Measurements from ENCODE around the gene RAB18. TPM values are rescaled to one million over a fixed set of nuclear protein-coding genes. Genes with fewer than 3 reads are reported as not detected.
"Not testable (repeated sequence)": the region's sequence is repeated elsewhere in the genome, so short reads cannot be mapped to it uniquely, and the experiment has no call there.

The RAB18 gene
- total RNA-seq, 1 experiment from 2014 or later: 54.5 TPM

DNA sequence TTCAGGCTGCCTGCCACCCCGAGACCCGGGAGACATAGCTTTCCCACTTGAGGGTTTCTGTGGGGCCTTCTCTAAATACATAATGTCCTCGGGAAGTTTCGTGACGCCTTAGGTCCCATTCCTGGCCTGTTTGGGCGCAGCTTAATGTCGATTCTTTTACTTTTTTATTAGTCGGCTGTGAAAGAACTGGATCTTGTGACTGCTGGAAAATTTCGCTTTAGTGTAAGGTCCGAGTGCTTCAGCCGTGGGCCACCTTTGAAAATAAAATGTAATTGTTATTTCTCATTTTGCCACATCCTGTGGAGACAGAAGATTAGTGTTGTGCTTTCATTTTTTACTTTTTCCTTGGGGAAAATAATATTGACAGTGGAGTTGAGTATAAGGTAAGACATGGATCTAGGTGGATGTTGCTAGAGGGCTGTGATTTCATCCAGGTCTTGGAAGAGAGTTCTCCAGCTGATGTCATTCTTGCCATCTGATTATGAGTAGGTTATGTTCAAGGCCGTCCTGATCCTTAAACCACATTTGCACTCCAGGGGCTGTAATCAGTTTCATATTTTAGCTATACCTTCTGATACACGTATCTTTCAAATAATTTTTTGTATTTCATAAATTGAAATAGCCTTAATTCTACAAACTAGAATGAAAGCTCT is 830 bp downstream of the RAB18 start:
- DNase-seq (ENCODE audit: low read depth): no peak

GRCh38 chr10:27505537-27505936 is 1.4 kb downstream of the RAB18 start:
- DNase-seq (ENCODE audit: low read depth): not testable (repeated sequence)

- DNase-seq (ENCODE audit: low read depth): no peak
These were observed 2.2 kb downstream of the RAB18 start for GRCh38 chr10:27506280-27506679.

DNA sequence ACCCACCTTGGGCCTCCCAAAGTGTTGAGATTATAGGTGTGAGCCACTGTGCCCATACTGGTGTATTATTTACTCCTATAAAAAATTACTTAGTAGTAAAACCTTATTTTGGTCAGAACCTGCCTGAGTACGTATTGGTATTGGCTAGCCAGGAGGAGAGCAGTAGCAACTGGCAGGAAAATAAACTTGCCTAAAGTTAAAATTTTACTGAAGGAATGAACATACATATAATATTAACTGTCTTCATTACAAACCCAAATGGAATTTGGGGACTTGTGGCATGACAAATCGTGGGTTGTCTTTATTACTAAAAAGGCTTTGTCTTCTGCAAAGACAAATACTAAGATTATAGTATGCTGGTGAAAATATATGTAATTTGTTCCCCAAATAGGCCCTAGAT is 8.4 kb downstream of the RAB18 start:
- no peak for DNase-seq (ENCODE audit: low read depth)

DNA sequence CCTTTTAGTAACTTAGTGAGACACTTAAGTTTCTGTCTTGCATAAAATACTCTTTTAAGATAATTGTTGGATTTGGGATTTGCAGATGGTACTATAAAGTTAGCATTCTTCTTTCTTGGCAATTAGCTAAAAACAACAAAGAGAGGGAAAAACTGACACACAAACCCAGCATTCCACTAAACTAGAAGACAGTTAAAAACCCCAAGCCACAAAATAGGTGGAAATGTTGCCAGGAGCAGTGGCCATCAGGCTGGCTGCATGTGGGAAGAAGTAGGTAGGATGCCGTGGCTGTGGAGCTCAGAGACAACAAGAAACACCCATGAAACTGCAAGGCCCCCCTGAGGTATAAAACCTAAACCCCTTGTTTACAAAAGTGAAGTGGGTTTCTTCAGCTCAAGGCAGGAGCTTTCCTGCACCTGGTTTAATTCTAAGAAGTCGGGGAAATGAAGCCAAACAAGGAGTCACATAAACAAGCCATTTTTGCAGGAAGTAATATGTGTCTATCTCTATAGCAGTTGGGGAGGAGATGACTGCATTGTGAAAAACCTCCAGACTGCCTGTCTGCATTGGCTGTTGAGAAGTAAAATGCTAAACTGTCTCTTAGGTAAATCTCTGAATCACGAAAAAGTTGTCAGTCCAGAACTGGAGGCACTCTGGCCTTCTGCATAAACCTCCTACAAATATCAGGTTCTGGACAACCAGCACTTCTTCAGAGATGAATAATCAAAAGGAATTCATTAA is 9.5 kb downstream of the RAB18 start:
- peak; percentile 37 for DNase-seq (ENCODE audit: low read depth)

- no peak for DNase-seq (ENCODE audit: low read depth)
These were observed 10.1 kb downstream of the RAB18 start for GRCh38 chr10:27514243-27514642.

GRCh38 chr10:27518261-27518660 is 14.2 kb downstream of the RAB18 start:
- no peak for DNase-seq (ENCODE audit: low read depth)

GRCh38 chr10:27525819-27526218 is 21.7 kb downstream of the RAB18 start:
- peak; percentile 49 for DNase-seq (ENCODE audit: low read depth)

- no peak for DNase-seq (ENCODE audit: low read depth)
These were observed 22.1 kb downstream of the RAB18 start for GRCh38 chr10:27526242-27526641.

GRCh38 chr10:27527666-27528295 is 23.7 kb downstream of the RAB18 start:
- no peak for DNase-seq (ENCODE audit: low read depth)

GRCh38 chr10:27529010-27529783 is 25.1 kb downstream of the RAB18 start:
- no peak for DNase-seq (ENCODE audit: low read depth)

DNA sequence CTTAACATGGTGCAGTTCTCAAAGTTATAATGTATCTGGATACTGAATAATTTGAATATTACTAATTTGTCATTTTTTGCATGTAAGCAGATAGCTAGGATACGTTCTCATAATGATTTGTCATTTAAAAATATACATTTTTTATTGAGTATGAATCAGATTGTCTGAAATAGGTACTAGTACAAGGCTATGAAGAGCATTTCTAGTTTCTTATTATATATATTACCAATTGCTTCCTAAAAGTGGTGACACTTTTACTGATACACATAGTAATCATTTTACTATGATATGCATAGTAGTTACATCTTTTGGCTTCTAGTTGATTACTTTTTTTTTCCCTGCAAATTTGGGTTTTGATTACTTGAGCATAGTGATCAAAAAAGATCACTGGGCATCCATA is 26.4 kb downstream of the RAB18 start:
- no peak for DNase-seq (ENCODE audit: low read depth)

DNA sequence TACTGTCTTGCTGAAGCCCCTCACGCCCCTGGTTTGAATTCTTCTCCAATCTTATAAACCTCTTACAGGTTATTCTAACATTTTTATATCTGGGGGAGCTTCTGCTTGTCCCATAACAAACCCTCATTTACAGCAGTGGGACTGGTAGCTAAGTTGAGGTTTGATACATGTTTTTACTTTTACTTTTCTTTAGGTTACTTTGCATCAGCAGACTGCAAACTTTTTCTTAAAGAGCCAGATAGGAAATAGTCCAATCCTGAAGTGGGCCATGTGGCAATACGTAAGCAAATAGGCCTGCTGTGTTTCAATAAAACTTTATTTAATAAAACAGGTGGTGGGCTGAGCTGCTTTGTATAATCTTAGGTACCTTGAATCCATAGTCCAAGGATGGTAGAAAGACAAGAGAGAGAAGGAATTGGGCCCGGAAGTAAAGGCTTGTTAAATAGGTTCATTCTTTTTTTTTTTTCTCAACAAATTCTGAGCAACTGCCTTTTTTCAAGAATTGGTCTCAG is 27.3 kb downstream of the RAB18 start:
- DNase-seq (ENCODE audit: low read depth): no peak

- DNase-seq (ENCODE audit: low read depth): no peak
These were observed 30.1 kb downstream of the RAB18 start for GRCh38 chr10:27534161-27534700.

- no peak for DNase-seq (ENCODE audit: low read depth)
These were observed 31.2 kb downstream of the RAB18 start for GRCh38 chr10:27535317-27535716.

DNA sequence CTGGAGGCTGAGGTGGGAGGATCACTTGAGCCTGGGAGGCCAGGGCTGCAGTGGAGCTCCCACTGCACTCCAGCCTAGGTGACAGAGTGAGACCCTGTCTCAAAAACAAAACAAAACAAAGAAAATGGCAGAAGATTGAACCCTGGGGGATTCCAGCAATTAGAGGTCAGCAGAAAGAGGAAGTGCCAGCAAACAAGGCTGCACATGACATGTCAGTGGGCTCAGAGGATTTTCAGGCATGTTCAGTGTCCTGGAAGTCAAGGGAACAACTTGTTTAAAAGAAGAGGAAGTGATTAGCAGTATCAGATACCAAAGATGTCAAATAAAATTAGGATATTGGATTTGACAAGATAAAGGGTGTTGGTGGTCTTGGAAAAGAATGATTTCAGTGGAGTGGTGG is 32.3 kb downstream of the RAB18 start:
- DNase-seq (ENCODE audit: low read depth): no peak

GRCh38 chr10:27537166-27537565 is 33.1 kb downstream of the RAB18 start:
- DNase-seq (ENCODE audit: low read depth): no peak

- no peak for DNase-seq (ENCODE audit: low read depth)
These were observed 33.7 kb downstream of the RAB18 start for GRCh38 chr10:27537787-27538186.

DNA sequence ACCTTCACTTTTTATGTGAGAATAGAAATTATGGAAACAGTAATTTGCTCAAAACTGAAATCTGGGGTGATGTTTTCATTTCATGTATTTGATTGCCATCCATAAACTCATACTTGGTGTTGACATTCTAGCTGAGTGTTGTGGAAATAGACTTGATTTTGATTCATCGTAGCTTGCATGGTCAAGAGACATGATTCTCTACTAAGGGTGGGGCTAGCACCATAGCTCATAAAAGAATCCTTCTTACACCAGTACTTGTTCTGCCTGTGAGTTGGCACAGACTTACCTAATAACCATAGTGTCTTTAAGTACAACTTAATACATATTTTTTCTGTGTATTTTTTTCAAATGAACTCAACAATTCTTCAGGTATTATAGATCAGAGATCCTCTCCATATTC is 36.6 kb downstream of the RAB18 start:
- no peak for DNase-seq (ENCODE audit: low read depth)

DNA sequence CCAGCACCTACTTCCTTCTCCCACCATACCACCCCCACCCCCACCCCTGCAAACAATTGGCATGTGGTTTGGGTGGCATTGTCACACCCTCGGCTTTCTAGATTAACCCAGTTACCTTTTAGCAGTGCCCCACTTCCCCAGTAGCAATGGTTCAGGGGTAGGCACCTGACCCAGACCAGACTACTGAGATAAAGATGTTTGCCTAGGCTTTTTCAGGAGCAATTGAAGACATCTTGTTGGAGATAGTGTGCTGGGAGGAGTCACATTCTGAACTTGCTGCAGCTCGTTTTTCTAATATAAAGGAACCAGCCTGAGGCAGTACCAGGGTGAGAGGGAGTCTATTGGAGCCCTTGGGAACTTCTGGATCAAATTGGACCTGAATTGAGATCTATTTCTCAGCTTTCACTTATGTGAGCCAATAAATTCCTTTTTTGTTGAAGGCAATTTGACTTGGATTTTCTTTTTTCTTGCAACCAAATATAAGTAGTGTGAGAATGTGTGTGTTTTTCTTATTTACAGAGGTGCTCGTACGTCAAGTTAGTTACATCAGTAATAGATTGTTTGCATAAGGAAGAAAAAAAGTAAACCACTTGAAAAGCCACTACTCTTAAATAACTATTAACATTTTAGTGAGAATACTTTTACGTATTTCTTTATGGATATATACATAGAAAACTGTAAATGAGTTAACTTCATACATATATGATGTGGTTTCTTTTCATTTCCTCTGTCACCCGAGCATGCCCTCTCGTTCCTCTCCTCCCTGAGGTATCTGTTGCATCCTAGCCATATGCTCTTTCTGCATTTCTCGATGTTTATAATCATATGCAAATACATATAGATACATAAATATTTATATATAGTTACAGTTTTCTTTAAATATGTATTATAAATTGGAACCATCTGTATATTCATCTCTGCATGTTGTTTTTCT is 38.0 kb downstream of the RAB18 start:
- no peak for DNase-seq (ENCODE audit: low read depth)

DNA sequence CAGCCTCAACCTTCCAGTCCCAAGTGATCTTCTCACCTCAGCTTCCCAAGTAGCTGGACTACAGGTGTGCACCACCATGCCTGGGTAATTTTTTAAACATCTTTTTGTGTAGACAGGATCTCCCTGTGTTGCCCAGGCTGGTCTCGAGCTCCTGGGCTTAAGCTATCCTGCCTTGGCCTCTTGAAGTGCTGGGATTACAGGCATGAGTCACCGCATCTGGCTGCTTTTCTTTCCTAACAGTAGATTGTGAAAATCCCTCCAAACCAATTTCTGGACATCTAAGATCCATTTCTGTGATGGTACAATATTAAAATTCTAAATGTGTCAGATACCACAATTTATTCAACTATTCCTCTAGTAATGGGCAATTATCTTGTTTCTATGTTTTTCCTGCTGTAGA is 38.7 kb downstream of the RAB18 start:
- no peak for DNase-seq (ENCODE audit: low read depth)
